NCI-H2196 (cell line): ENCODE results near the gene MEI1.

Experiments used
- DNase-seq: peaks from one replicate; lab custom pipeline; 2025; ENCODE audit not compliant: unreplicated experiment; lab: John Stamatoyannopoulos, UW

The MEI1 gene

GRCh38 chr22:41818011-41818410, 118.7 kb downstream of the MEI1 start:
- DNase-seq = no peak

DNA sequence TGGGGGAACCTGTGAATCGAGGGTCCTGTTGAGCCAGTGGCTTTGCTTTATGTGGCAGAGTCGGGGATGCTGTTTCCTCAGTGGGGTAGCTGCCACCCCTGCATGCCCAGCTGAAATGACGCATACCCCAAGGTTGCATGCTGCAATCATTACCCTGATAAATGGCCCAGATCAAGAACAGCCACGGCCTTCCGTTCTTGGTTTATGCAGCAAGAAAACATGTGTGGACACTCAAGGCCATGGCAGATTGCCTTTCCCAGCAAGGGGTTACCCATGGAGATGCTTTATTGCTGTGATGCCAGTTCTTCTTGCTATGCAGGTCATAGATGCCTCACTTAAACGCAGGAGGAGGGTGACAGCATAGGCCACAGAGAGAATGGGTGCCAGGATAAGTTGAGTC, 119.3 kb downstream of the MEI1 start:
- DNase-seq = no peak

GRCh38 chr22:41819257-41819656, 120.0 kb downstream of the MEI1 start:
- DNase-seq = no peak

- no peak for DNase-seq
Observed at GRCh38 chr22:41820447-41820846, 121.1 kb downstream of the MEI1 start.

- DNase-seq = no peak
Observed at GRCh38 chr22:41821471-41822316, 122.4 kb downstream of the MEI1 start.

DNA sequence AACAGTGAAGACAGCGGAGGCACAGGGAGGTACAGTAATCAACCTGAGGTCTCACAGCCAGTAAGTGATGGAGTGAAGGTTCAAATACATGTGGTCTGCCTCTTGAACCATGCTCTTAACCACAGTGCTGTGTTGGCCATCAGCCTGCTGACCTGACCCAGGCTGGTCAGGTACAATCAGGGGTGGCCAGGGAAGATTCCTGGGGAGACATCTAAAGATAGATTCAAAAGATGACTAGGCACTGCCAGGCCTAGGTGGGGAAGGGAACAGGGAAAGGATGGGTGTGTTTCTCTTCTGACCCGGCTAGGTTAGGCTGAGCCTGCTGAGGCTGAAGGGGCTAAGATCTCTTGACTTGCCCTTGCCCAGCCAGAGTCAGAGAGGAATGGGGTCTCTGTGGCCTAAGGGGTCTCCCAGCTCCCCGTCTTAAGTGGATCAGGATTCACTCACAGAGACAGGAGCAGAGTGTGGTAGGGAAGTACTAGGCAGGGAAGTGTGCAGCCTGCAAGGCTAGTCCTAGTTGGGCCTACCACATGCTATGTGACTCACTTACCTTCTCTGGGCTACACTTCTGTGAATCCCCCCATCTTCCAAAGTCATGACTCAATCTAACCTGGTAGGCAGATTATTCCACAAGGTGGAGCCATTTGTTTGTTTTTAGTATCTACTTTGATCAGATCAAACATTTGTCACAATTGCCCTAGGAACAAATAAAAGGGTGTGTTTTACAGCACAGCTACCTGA, 123.2 kb downstream of the MEI1 start:
- peak; percentile 63 for DNase-seq

DNA sequence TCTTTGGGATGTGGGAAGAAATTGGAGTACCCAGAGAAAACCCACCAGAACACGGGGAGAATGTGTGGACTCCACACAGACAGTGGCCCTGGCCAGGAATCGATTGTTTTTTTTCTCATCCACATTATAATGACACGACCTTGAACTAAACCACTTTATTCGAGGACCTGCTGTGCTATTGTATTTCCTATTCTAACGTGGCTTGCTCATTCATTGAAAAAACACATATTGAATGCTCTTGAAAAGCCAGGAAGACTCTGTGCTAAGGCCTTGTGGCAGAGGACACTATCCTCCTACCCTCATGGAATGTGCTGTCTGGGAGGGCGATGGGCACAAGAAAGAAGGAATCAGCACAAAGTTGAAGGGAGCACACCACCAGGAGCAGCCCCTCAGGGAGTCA, 124.5 kb downstream of the MEI1 start:
- no peak for DNase-seq

DNA sequence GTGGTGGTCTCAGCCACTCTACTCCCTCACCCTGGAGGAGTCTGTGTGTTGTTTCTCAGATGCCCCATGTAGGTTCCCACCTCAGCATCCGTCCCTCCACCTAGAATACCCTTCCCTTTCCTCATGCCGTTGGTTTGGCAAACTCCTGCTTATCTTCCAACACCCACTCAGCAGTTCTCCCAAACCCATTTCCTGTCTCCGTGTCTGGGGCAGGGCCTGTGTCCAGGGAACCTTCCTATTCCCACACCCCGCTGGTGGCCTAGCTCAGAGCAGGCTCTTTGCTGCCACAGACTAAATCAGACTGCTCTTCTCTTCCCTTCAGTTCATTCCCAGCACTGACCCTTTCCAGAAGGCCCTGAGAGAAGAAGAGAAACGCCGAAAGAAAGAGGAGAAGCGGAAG, 126.1 kb downstream of the MEI1 start:
- DNase-seq = no peak

- no peak for DNase-seq
Observed at GRCh38 chr22:41826021-41826420, 126.7 kb downstream of the MEI1 start.

DNA sequence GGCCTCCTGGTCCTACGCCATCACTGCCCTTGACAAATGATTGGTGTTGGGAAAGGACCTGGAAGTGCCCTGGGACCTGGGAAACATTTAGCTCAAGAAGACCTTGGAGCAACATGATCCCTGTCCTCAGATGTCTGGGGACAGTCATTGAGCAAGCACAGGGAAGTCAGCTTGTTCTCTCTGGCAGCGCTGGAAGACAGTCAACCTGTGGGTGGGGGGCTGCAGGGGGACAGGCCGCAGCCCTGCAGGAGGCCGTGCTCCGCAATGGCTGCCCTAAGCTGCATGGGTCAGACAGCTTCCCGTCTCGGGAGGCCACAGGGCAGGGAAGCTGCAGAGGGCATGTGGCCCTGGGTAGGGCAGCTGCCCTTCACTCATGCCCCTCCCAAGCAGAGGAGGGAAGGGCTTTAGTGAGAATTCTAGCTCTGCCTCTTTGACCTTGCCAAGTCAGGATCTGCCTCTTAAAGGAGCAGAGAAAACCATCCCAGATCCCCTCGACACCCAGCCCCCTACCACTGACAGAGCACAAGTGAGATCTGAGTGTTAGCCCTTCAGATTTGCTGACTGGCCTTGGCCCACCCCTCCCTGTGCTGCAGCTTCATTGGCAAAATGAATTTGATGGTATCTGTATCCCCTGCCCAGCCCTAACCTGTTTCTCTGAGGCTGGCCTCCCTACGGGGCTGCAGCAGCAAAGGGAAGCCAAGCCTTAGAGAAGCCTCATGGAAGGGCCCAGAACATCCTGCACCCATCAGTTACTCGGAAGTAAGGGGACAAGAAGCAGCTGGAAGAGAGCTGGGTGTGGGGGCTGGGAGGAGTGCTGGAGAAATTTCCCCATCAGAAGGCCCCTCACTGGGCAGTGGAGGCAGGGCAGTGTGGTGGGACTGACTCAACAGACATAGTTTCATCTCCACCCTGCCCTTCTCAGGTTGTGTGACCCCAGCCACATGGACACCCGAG, 127.4 kb downstream of the MEI1 start:
- DNase-seq = no peak

- DNase-seq = no peak
Observed at GRCh38 chr22:41827671-41828070, 128.4 kb downstream of the MEI1 start.

GRCh38 chr22:41828516-41828915, 129.2 kb downstream of the MEI1 start:
- DNase-seq = peak; percentile 68

- DNase-seq = no peak
Observed at GRCh38 chr22:41830174-41830573, 130.9 kb downstream of the MEI1 start.

- DNase-seq = no peak
Observed at GRCh38 chr22:41831383-41831782, 132.1 kb downstream of the MEI1 start.

DNA sequence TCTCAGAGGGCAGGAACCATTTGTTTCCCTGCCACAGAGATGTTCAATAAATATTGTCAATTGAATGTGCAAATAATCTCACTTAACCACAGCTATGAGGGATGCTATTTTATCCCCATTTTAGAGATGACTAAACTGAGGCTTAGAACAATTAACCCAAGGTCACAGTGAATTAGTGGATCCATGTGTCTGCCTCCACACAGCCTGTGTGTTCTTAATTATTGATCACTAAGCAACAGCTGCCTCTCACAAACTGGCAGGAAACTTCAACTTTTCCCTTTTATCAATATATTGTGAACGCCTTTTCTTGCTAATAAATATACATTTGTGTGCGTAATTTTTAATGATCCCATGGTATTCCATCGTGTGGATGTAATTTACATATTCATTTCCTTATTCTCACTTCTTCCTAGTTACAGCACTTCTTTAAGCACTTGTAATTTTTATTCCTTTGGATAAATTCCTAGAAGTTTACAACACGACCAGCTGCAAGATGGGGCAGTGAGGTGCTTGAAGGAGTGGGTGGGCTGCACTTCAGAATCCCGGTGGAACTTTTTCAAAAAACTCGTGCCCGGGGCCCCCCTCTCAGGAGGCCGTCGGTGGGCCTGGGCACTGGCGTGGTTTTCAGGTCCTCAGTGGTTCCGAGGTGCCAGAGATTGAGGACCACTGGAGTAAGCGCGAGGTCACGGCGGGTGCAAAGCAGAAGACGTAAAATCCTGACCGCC, 132.7 kb downstream of the MEI1 start:
- no peak for DNase-seq

- DNase-seq = peak; percentile 99
Observed at GRCh38 chr22:41832553-41833368, 133.5 kb downstream of the MEI1 start, which contains the start of gene SREBF2. SREBF2 (plus strand) TSS chr22:41833105; CDS start chr22:41833271, 166 bp downstream.

- DNase-seq = no peak
Observed at GRCh38 chr22:41833369-41834004, 134.2 kb downstream of the MEI1 start.

GRCh38 chr22:41834005-41834944, 135.0 kb downstream of the MEI1 start:
- no peak for DNase-seq
